CD4-positive, alpha-beta T cell treated with Interferon alpha-2 for 1 hour (primary cell): ENCODE data around the gene HOXB3.

ENCODE experiments used
- DNase-seq, 2 donors: peaks; one replicate each; pipeline ENCODE4 v3.0.0-alpha.2; 2020 to 2022

The HOXB3 gene

GRCh38 chr17:48589831-48590606 is at the start of gene HOXB3:
HOXB3 (minus strand) TSS chr17:48590241; CDS start chr17:48552474, 37,767 bp downstream.
- no peak for DNase-seq

DNA sequence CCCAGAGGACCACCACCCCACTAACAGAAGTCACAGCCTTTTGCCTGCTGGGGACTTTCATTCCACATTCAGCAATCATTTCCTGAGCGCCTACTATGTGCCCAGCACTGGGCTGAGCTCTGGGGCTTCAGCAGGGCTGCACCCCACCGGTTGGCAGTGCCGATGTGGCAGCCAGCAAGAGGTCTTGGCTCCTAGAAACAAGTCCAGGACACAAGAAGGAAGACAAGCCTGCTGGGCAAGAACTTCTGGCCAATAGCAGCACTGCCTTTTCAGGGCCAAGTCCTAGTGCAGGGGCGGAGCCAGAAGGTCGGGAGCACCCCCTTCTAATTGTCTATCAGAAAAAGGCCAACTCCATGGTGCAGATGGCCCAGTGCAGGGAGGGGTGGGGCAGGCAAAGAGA is 49.1 kb upstream of the HOXB3 start:
- DNase-seq: no peak

- DNase-seq: no peak
Observed at GRCh38 chr17:48637323-48638260, 47.6 kb upstream of the HOXB3 start.

DNA sequence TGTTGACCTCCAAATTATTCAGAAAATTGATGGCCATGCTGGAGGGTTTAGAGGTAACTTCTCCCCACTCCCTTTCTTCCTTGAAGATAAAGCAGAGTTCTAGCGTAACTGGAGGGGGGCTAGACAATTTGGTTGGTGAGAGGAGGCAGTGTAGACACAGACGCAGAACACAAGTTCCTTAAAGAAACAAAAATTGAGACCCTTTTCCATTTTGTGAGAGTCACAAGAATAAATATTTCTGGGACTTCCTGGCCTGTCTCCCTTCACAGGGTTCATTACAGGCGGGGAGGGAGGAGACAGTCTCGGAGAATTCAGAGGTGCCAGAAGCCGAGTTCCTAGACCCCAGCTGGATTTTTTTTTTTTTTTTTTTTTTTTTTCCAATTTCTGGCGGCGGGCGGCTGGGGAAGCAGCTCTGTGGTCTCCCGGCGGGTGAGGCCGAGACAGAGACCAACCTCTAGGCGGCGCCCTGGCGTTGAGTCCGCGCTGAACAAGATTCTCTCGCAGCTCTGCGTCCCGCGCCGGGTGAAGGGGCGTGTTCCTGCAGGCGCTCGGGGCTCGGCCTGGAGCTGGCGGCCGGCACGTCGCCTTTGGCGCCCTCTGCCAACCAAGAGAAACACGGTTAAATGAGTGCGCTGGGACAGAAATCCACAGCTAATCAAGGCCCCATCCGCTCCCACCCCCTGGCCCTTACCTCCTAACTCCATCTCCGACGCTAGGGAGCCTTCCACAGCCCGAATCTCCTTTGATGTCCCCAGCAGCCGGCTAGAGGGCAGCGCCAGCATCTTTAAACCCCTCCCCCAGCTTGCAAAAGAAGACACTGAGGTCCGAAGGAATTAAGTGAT is 46.4 kb upstream of the HOXB3 start:
- DNase-seq: peak; percentile 40 to 69

GRCh38 chr17:48634493-48635208 is 44.6 kb upstream of the HOXB3 start:
- DNase-seq: no peak

- DNase-seq: no peak
Observed at GRCh38 chr17:48633266-48633677, 43.2 kb upstream of the HOXB3 start.

DNA sequence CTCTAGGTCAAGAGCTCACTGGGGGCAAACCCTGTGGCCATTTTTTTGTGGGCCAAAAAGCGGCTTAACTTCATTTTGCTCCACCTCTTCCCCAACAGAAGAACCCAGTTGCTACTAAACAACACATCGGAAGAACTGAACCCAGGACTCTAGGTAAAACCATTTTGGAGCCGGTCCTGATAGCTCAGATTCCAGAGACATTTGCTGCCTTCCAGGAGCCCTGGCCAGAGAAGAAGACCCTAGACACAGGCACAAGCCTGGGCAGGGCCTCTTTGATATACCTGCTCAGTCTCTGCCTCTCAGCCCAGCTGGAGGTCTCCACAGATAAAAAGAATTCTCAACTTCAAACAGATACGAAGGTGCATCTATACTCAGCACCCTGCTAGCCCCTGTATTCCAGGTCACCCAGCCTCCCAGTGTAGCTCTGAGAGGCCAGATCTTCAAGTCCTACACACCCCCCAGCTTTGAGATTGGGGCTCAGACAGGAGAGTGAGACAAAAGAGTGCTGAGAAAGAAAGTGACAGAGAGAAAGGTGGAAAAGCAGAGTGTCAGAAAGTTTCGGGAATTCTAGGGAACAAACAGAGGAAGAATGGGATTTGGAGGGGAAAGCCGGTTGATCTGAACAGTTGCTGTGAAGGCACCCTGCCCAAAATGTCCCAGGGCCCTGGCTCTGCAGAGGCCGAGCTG is 42.7 kb upstream of the HOXB3 start:
- DNase-seq: no peak

DNA sequence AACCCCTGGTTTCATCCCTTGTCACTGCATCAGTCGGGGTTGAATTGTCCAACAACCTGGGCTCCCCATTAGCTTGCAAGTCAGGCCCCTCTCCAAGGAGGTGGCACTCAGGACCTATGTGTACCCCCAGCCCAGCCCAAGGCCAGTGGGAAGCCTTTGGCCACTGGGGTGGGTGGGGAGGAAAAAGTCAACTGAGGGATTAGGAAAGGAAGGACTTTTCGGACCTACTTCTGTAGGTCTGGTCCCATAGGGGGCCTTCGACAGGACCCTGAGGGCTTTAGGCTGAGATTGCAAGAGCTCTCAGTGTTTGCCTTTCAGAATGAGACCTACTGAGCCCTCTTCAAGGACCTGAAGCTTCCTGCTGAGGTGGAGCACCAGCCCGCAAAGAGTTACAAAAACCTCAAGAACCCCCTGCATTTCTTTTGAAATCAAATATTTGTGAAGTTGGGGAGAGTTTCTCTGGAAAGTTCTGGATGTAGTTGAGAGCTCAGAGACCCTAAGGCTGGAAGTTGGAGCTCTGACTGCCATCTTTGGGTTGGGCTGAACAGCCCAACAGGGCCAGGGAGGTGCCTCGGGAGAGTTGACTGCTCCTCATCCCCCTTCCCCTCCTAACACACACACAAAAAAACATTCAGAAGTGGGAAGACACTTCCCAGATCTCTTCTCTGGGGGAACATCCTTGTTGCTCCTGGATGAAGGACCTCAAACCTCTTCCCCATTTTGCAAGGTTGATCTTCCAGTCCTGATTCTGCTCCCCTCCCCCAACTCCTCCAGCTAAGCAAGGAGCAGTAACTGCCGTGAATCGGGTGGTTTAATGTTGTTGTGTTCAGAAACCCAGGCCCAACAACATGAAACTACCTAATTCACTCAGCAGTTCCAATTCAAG is 41.9 kb upstream of the HOXB3 start:
- DNase-seq: no peak

DNA sequence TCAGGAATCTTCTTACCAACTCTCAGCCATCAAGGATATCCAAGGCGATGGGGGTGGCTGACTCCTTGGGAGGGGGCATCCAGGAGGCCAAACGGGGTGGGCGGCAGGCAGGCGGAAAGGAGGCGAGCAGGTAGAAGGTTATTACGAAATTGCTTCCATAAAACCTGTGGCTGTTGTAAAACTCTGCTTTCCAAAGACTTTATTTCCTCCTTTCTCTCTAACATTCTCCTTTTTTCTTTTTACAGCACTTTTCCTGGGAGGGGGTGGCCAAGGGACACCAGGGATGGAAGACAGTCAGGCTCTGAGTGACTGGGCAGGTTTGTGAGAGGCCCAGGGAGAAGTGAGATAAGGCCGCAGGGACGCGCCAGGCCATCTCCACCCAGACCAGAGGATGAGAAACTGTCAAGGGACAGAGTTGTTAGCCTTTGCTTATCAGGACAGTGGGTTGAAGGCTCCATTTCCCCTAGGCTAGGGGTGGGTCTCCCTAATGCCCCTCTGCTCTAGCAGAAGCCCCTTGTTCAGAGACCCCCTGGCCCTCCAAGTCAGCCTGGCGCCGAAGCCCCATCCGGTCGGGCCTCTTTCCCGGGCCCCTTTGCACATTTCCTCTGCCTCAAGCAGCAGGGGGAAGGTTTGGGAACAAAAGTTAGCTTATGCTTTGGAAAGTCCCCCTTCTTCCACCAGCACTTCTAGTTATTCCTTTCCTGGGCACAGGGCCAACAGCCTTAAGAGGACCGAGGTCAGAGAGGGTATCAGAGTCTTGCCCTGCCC is 41.1 kb upstream of the HOXB3 start:
- DNase-seq: no peak

DNA sequence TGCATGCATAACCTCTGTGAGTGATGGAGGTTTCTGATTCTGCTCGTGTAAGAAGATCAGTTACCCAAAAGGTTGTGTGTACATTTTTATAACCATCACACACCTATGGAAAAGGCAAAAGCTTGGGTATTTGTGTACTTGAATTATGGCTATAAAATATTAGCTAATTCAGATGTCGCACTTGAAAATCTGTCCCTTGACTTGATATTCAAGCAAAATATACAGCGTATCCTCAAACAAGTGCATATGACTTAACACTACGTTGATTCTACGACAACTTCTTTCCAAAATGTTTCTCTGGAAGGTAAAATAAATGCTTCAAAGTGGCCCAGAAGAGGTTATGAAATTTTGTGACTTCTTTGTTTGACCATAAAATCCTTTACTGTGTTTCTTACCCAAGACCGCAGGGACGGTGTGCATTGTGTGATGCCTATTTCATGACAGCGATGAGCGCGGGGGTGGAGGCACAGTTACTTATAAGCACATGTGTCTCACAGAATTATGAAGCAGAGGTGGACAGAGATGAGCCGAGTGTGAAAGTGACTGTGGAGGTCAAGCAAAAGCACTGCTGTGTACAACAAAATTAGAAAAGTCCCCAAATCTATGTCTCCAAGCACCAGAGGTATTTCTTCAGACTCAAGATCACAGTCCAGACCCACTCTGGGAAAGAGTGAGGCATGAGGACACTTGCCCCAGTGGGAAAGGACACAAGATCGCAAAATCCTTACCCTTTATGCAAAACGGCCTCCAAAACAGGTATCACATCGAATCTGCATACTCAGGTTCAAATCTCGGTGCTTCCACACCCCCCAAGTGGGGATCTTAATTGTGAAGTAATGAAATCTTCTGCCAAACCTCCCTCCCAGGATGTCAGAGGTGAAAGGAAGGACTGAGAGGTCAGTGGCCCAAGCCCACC is 40.2 kb upstream of the HOXB3 start:
- DNase-seq: no peak

DNA sequence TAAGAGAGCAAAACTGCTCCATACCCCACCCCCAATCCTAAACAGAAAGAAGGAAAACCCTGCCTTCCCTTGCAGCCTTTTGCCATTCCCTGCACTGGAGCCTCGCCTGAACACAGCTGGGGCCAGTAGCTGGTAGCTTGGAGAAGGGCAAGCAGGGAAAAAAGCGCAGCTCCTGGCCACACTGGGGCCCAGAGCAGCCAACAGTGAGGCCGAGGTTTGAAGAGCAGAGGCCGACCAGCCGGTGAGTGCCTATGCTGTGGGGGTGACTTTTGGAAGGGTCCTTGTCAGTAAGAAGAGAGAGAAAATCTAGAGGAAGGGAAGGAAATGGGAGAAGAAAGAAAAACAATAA is 39.3 kb upstream of the HOXB3 start:
- no peak for DNase-seq

DNA sequence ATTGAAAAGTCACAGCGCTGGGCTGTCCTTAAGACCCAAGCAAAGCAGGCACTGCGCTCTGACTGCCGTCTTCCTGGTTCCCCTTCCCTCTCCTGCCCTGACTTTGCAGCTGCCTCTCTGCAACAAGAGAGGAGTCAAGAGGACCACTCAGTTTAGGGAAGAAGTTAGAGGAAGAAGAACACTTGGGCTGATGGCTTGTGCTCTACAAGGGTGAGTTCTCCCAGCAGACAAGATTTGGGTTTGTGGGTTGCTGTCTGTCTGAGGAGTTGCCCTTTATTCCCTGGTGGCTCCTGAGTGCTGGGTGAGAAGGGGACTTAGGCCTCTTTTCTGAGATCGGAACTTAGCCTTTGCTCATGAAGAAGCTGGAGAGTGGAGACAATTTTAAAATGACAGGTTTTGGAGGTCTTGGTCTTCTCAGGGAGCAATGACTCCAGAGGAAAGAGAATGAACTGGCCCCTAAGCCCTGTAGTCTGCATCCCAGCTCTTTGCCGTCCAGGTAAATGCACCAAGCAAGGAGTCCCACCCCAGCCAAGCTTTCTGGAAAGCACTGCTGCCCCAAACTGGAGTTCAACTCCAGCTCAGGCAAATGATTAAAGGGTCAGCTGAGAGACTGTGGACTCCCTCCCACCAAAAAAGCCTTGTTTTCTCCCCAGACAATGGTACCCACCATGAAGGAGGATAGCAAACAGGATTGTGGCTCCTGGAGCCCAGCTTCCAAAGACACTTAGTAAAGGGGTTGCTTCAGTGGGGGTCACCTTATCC is 38.8 kb upstream of the HOXB3 start:
- DNase-seq: no peak

GRCh38 chr17:48627623-48628521 is 37.8 kb upstream of the HOXB3 start:
- DNase-seq: no peak

- no peak for DNase-seq
Observed at GRCh38 chr17:48627118-48627597, 37.1 kb upstream of the HOXB3 start.

DNA sequence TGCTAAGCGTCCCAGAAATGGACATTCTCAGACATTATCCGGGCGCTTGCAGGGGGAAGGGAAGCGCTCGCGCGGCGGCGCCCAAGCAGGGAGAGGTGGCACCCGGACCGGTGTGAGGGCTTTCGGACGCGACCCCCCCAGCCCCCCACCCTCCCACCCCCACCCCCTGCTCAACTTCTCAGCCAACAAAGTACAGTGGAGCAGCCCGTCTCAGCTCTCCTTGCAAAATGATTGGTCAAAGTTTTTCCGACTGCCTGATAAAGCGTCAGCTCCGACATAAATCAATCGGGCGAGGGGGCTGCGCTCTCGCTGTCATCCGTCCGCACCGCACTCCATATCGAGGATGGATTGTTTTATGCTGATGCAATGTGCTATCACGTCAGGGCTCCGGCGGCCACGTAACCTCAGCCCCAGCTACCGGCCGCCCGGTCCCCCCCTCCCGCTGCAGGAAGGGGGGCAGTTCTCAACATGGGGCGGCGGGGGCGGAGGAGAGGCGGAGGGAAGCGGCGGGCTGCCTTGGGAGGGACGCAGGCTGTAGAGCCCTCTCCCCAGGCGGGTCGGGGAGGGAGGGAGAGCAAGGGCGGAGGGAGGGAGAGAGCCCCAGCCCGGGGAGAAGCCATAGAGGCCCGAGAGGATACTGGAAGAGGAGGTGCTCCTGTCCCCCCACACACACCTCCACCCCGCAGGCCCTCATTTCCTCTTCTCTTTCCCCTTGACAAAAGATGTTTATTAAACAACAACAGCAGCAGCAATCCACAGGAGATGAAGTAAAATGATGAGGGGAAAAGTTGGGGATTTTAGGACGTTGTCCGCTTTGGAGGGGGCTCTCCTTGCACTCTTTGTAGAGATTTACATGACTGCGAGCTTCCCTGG is 36.4 kb upstream of the HOXB3 start, which contains the start of gene HOXB9:
Gene HOXB9 (minus strand): TSS at position 114 of the 873 bp plus-strand sequence. CDS start 89 bp downstream, at position 25.
- DNase-seq: peak in 1 of 2 donors; percentile 48
